ENCODE results near the gene TTC36.

Gene TTC36

GRCh38 chr11:118533769-118534729 is 6.8 kb downstream of the TTC36 start:
- Histone ChIP-seq H3K27ac (no peak overlapping the region), H3K79me2 (no peaks in the 10 kb centered on the region), H3K9me3 (ENCODE audit: control insufficient read depth, low read length) (no peaks in the 10 kb centered on the region), H3K4me2 (ENCODE audit: low read length) (no peak overlapping the region), H3K4me1 (peaks cover 6% of the 10 kb centered on the region), H3K27me3 (ENCODE audit: control insufficient read depth, insufficient read depth, low read length) (no peaks in the 10 kb centered on the region), H3K9ac (no peak overlapping the region), H3K36me3 (ENCODE audit: control insufficient read depth, insufficient read depth, low read length) (no peaks in the 10 kb centered on the region), H2AFZ (no peak overlapping the region), H3K4me3 (ENCODE audit: low read depth, low read length) (no peak overlapping the region)
- TF ChIP-seq, protein P1, sequence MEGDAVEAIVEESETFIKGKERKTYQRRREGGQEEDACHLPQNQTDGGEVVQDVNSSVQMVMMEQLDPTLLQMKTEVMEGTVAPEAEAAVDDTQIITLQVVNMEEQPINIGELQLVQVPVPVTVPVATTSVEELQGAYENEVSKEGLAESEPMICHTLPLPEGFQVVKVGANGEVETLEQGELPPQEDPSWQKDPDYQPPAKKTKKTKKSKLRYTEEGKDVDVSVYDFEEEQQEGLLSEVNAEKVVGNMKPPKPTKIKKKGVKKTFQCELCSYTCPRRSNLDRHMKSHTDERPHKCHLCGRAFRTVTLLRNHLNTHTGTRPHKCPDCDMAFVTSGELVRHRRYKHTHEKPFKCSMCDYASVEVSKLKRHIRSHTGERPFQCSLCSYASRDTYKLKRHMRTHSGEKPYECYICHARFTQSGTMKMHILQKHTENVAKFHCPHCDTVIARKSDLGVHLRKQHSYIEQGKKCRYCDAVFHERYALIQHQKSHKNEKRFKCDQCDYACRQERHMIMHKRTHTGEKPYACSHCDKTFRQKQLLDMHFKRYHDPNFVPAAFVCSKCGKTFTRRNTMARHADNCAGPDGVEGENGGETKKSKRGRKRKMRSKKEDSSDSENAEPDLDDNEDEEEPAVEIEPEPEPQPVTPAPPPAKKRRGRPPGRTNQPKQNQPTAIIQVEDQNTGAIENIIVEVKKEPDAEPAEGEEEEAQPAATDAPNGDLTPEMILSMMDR (IDR thresholded peaks at IDR 0.05): no peak

DNA sequence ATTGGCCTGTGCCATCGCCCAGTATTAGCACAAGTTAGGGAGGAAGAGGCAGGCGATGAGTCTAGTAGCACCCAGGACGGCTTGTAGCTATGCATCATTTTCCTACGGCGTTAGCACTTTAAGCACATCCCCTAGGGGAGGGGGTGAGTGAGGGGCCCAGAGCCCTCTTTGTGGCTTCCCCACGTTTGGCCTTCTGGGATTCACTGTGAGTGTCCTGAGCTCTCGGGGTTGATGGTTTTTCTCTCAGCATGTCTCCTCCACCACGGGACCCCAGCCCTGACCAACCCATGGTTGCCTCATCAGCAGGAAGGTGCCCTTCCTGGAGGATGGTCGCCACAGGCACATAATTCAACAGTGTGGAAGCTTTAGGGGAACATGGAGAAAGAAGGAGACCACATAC is 8.0 kb downstream of the TTC36 start:
- no peaks in the 10 kb centered on the region for H3K9me3 ChIP-seq (ENCODE audit: control insufficient read depth, low read length)
- no peaks in the 10 kb centered on the region for H3K4me1 ChIP-seq
- no peak overlapping the region for H3K4me2 ChIP-seq (ENCODE audit: low read length)
- H3K79me2 ChIP-seq: no peaks in the 10 kb centered on the region
- TF ChIP-seq, protein P1 (IDR thresholded peaks at IDR 0.05): no peak
- no peak overlapping the region for H3K9ac ChIP-seq
- no peak overlapping the region for H3K27ac ChIP-seq
- H3K36me3 ChIP-seq (ENCODE audit: control insufficient read depth, insufficient read depth, low read length): no peaks in the 10 kb centered on the region
- H3K4me3 ChIP-seq (ENCODE audit: low read depth, low read length): no peak overlapping the region
- no peak overlapping the region for H2AFZ ChIP-seq
- no peaks in the 10 kb centered on the region for H3K27me3 ChIP-seq (ENCODE audit: control insufficient read depth, insufficient read depth, low read length)

- TF ChIP-seq, protein P1 (IDR thresholded peaks at IDR 0.05): no peak
- H3K9me3 ChIP-seq (ENCODE audit: control insufficient read depth, low read length): no peaks in the 10 kb centered on the region
- H2AFZ ChIP-seq: no peak overlapping the region
- no peaks in the 10 kb centered on the region for H3K4me1 ChIP-seq
- no peak overlapping the region for H3K4me3 ChIP-seq (ENCODE audit: low read depth, low read length)
- no peaks in the 10 kb centered on the region for H3K36me3 ChIP-seq (ENCODE audit: control insufficient read depth, insufficient read depth, low read length)
- H3K27ac ChIP-seq: no peak overlapping the region
- H3K4me2 ChIP-seq (ENCODE audit: low read length): no peak overlapping the region
- H3K79me2 ChIP-seq: no peaks in the 10 kb centered on the region
- no peaks in the 10 kb centered on the region for H3K27me3 ChIP-seq (ENCODE audit: control insufficient read depth, insufficient read depth, low read length)
- H3K9ac ChIP-seq: no peak overlapping the region
Measured at GRCh38 chr11:118536726-118537125, 9.5 kb downstream of the TTC36 start.

DNA sequence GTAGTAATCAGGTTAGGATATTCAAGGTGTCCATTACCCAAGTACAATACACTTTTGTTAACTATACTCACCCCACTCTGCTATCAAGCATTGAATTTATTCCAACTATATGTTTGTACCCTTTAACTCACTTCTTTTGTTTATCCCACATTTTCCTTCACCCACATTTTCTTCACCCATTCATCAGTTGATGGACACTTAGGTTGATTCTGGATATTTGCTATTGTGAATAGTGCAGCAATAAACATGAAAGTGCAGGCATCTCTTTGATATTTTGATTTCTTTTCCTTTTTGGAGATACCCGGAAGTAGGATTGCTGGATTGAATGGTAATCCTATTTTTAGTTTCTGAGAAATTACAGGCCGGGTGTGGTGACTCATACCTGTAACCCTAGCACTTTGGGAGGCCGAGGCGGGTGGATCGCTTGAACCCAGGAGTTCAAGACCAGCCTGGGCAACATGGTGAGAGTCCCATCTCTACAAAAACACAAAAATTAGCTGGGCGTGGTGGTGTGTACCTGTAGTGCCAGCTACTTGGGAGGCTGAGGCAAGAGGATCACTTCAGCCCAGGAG is 10.2 kb downstream of the TTC36 start:
- TF ChIP-seq, protein P1 (IDR thresholded peaks at IDR 0.05): no peak
- H3K27ac ChIP-seq: no peak overlapping the region

More for the DNA sequence above, 10.2 kb downstream of the TTC36 start:
- H3K4me3 ChIP-seq (ENCODE audit: low read depth, low read length): no peak overlapping the region
- H3K9me3 ChIP-seq (ENCODE audit: control insufficient read depth, low read length): no peaks in the 10 kb centered on the region
- H3K9ac ChIP-seq: no peak overlapping the region
- no peak overlapping the region for H3K4me2 ChIP-seq (ENCODE audit: low read length)
- no peaks in the 10 kb centered on the region for H3K4me1 ChIP-seq
- no peaks in the 10 kb centered on the region for H3K79me2 ChIP-seq
- H2AFZ ChIP-seq: no peak overlapping the region
- no peaks in the 10 kb centered on the region for H3K36me3 ChIP-seq (ENCODE audit: control insufficient read depth, insufficient read depth, low read length)
- no peaks in the 10 kb centered on the region for H3K27me3 ChIP-seq (ENCODE audit: control insufficient read depth, insufficient read depth, low read length)
